Right lobe of liver (tissue), 6 donors: ENCODE measurements around the gene FCER2. TPM values are rescaled to one million over a fixed set of nuclear protein-coding genes. Genes with fewer than 3 reads are reported as not detected.
A peak's percentile ranks its signal among the peaks of the same experiment; 100 is the strongest.

Experiments
- ATAC-seq, 4 donors: fragments of 200-7000 bp; cut with Tn5 transposase; one replicate each; pipeline ENCODE4 v1.9.1; 2020; ENCODE audit warnings: mild to moderate bottlenecking in 4 of 4, moderate library complexity in 4 of 4
- DNase-seq, 3 donors: peaks; one replicate each; pipeline ENCODE4 v3.0.0-alpha.2; 2020
- H3K27ac ChIP-seq, 3 donors: fragments of 200-600 bp; one replicate each; pipeline ENCODE4 v1.8.0; 2022
- H3K27me3 ChIP-seq, 2 donors: fragments of 200-600 bp; one replicate each; pipeline ENCODE4 v1.8.0; 2022
- H3K36me3 ChIP-seq, 4 donors: fragments of 200-600 bp; sonication (generic) in 1 of 4; one replicate each; pipeline versions ENCODE4 v1.5.1 to v1.8.0; 2017 to 2022; ENCODE audit warnings: control low read depth in 1 of 4
- H3K4me1 ChIP-seq, 4 donors: fragments of 200-600 bp; sonication (generic) in 1 of 4; one replicate each; pipeline versions ENCODE4 v1.5.1 to v1.8.0; 2017 to 2022; ENCODE audit warnings: control low read depth in 1 of 4
- H3K4me3 ChIP-seq, 3 donors: fragments of 200-600 bp; one replicate each; pipeline ENCODE4 v1.8.0; 2022
- H3K9me3 ChIP-seq, 4 donors: fragments of 200-600 bp; sonication (generic) in 1 of 4; one replicate each; pipeline versions ENCODE4 v1.5.1 to v1.8.0; 2017 to 2022; ENCODE audit warnings: control low read depth in 1 of 4
- POLR2A ChIP-seq: fragments of 450-650 bp; IDR thresholded peaks from one replicate; pipeline ENCODE4 v1.6.1; 2017; ENCODE audit warnings: antibody characterized with exemption, mild to moderate bottlenecking
- WGBS: methylation state at CpG from one replicate; pipeline ENCODE4 v1.1.6; 2018; ENCODE audit warnings: low coverage, low lambda C conversion rate; ENCODE audit not compliant: insufficient coverage; ENCODE audit errors: missing lambda C conversion rate; 5-methylcytosine and 5-hydroxymethylcytosine counted together
- intact Hi-C, 2 donors: fragments of 100-400 bp; cut with DNase I; formaldehyde crosslinking; loops; one replicate each; pipeline versions ENCODE4 v1.11.2 to v1.14.1; 2022
- total RNA-seq, 6 experiments: library from RNA; depleted of rRNA in 2 of 6; stranded (reverse); fragments of >200 nt in 2 of 6; fragmentation: NEBNext Ultra II Directional in 3 of 6; extraction: Animal tissue kit (Norgen Biotek cat#: 25700) in 3 of 6; gene quantifications; one replicate each; pipeline versions ENCODE4 v1.1.0 to v1.2.4, GENCODE V29; 2016 to 2023
- TF ChIP-seq, protein P1 (sequence below), 4 donors: fragments of 200-600 bp in 3 of 4; fragments of 450-650 bp in 1 of 4; IDR thresholded peaks; one replicate each; pipeline versions ENCODE4 v1.5.1 to v1.8.0; 2016 to 2022; ENCODE audit warnings: antibody characterized with exemption in 4 of 4, mild to moderate bottlenecking in 2 of 4
- donor health status: DM: no; HTN: yes; CAD: no.
- donor health status: DM: no; HTN: no; CAD: no.
- donor health status: DM: no; HTN: no; CAD: no.
- donor health status: DM: no; HTN: yes; CAD: no.
- donor health status: DM: no; HTN: yes; CAD: no.

The FCER2 gene
- total RNA-seq, 6 experiments from 2014 or later = 0.18 to 0.29 TPM; not detected in 4

DNA sequence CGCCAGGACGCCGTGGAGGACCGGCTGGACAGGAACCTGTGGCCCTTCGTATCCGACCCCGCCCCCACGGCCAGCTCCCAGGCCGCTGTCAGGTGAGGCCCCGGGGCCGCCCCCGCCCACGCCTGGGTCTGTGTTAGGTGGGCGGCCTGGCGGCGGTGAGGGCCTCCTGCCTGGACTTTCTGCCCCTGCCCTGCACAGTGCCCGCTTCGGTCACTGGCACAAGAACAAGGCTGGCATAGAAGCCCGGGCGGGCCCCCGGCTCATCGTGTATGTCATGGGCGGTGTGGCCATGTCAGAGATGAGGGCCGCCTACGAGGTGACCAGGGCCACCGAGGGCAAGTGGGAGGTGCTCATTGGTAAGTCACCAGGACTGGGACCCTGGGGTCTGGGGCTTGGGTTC is 54.8 kb downstream of the FCER2 start:
- H3K27ac ChIP-seq = no peak overlapping the region
- TF ChIP-seq, protein P1, sequence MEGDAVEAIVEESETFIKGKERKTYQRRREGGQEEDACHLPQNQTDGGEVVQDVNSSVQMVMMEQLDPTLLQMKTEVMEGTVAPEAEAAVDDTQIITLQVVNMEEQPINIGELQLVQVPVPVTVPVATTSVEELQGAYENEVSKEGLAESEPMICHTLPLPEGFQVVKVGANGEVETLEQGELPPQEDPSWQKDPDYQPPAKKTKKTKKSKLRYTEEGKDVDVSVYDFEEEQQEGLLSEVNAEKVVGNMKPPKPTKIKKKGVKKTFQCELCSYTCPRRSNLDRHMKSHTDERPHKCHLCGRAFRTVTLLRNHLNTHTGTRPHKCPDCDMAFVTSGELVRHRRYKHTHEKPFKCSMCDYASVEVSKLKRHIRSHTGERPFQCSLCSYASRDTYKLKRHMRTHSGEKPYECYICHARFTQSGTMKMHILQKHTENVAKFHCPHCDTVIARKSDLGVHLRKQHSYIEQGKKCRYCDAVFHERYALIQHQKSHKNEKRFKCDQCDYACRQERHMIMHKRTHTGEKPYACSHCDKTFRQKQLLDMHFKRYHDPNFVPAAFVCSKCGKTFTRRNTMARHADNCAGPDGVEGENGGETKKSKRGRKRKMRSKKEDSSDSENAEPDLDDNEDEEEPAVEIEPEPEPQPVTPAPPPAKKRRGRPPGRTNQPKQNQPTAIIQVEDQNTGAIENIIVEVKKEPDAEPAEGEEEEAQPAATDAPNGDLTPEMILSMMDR (IDR thresholded peaks at IDR 0.05) = no peak
- TF ChIP-seq POLR2A = no peak
- H3K9me3 ChIP-seq = no peaks in the 10 kb centered on the region
- H3K36me3 ChIP-seq = no peaks in the 10 kb centered on the region
- ATAC-seq (no peak), DNase-seq (peak in 1 of 3 donors; percentile 45)
- intact Hi-C loops = no loop called here
- H3K4me3 ChIP-seq = no peak overlapping the region
- WGBS = 65% methylated on average over 6 of the region's 26 CpGs
- peaks cover 0 to 4% (median under 1%) of the 10 kb centered on the region in 4 donors for H3K4me1 ChIP-seq
- no peaks in the 10 kb centered on the region for H3K27me3 ChIP-seq

DNA sequence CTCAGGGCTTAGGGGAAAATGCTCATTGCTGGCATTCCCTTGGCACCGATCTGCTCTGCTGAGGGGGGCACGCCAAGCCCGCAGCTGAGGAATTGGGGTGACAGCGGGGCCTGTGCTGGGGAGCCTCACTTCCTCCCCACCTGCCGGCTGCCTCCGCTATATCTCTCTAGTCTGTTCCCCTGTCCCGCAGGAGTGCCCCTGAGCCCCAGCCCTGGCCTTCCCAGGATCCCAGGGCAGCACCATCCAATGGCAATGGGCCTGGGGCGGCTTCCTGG is 55.6 kb downstream of the FCER2 start:
- Histone ChIP-seq H3K27me3 (no peaks in the 10 kb centered on the region), H3K27ac (no peak overlapping the region), H3K36me3 (no peaks in the 10 kb centered on the region), H3K4me3 (no peak overlapping the region), H3K9me3 (no peaks in the 10 kb centered on the region), H3K4me1 (no peaks in the 10 kb centered on the region)
- TF ChIP-seq, protein P1 (IDR thresholded peaks at IDR 0.05) = no peak
- no peak for TF ChIP-seq POLR2A
- ATAC-seq (no peak), DNase-seq (peak in 1 of 3 donors; percentile 14)
- WGBS = no CpG with 5 or more reads among the region's 8 CpGs
- intact Hi-C loops = no loop called here

DNA sequence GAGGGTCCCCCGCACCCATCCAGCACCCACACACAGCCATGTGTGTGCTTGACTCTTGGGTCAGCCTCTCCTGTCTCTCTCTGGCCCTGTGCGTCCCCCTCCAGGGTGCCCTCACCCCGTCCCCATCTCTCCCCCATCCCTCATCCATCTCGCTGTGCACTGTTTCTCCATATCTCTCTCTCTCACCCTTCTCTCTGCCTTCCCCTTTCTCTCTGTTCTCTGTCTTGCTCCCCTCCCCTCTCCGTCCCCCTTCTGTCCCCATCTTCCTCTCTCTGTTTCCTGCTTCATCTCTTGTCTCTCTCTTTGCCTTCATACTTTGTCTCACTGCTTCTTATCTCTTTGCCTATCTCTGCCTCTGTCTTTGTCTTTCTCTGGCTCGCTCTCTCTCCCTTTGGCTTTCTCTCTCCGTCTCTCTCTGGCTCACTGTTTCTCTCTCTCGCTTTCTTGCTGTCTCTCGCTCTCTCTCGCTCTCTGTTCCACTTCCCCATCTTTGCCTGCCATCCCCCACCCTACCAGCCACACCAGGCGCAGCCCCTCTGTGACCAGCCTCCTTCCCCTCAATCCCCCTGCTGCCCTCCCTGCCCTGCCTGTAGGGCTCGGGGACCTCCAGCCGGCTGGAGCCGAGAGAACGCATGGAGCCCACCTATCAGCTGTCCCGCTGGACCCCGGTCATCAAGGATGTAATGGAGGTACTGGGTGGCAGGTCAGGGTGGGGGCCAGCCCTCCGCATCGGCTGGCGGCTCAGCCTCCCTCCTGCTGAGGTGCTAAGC is 56.1 kb downstream of the FCER2 start:
- TF ChIP-seq, protein P1 (IDR thresholded peaks at IDR 0.05) = no peak
- no peak for TF ChIP-seq POLR2A
- Histone ChIP-seq H3K9me3 (no peaks in the 10 kb centered on the region), H3K27ac (no peak overlapping the region), H3K36me3 (no peaks in the 10 kb centered on the region), H3K4me1 (no peaks in the 10 kb centered on the region), H3K27me3 (no peaks in the 10 kb centered on the region), H3K4me3 (no peak overlapping the region)
- WGBS = 70% methylated on average over 13 of the region's 20 CpGs
- ATAC-seq = no peak
- intact Hi-C loops = no loop called here
- peak in 1 of 3 donors; percentile 21 for DNase-seq

DNA sequence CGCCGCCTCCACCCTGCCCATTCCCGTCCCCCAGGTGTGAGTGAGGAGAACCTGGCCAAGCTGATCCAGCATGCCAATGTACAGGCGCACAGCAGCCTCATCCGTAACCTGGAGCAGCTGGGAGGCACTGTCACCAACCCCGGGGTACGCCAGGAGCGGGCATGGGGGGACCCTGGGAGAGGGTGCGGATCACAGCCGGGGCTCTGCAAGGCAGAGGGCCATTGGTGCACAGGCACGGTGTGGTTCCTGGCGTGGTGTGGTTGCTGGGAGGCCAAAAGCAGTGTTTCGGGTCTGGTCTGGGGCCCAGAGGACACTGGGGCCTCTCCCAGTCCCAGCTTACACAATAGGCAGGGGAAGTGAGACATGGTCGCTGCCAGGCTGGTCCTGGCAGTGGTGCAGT is 56.8 kb downstream of the FCER2 start:
- Histone ChIP-seq H3K27me3 (no peaks in the 10 kb centered on the region), H3K27ac (no peak overlapping the region), H3K9me3 (no peaks in the 10 kb centered on the region), H3K4me3 (no peak overlapping the region), H3K36me3 (no peaks in the 10 kb centered on the region), H3K4me1 (no peaks in the 10 kb centered on the region)
- WGBS = 93% methylated on average over 10 of the region's 14 CpGs
- no peak for TF ChIP-seq POLR2A
- TF ChIP-seq, protein P1 (IDR thresholded peaks at IDR 0.05) = no peak
- intact Hi-C loops = no loop called here
- ATAC-seq (peak in 2 of 4 donors; percentile 7 to 17), DNase-seq (no peak)
